ENCODE data around the gene CHST11. TPM values are rescaled to one million over a fixed set of nuclear protein-coding genes. Genes with fewer than 3 reads are reported as not detected.
"Not testable (repeated sequence)": the region's sequence is repeated elsewhere in the genome, so short reads cannot be mapped to it uniquely, and the experiment has no call there.

Gene CHST11
- total RNA-seq, 1 donor from 2014 or later, result 1.2 TPM

GRCh38 chr12:104727726-104728465 is 271.1 kb downstream of the CHST11 start:
- no peak for DNase-seq (ENCODE audit: low spot score)
- no peak for ATAC-seq

- DNase-seq (ENCODE audit: low spot score), result no peak
- peak; percentile 48 for ATAC-seq
Observed at GRCh38 chr12:104729091-104729490, 272.3 kb downstream of the CHST11 start.

DNA sequence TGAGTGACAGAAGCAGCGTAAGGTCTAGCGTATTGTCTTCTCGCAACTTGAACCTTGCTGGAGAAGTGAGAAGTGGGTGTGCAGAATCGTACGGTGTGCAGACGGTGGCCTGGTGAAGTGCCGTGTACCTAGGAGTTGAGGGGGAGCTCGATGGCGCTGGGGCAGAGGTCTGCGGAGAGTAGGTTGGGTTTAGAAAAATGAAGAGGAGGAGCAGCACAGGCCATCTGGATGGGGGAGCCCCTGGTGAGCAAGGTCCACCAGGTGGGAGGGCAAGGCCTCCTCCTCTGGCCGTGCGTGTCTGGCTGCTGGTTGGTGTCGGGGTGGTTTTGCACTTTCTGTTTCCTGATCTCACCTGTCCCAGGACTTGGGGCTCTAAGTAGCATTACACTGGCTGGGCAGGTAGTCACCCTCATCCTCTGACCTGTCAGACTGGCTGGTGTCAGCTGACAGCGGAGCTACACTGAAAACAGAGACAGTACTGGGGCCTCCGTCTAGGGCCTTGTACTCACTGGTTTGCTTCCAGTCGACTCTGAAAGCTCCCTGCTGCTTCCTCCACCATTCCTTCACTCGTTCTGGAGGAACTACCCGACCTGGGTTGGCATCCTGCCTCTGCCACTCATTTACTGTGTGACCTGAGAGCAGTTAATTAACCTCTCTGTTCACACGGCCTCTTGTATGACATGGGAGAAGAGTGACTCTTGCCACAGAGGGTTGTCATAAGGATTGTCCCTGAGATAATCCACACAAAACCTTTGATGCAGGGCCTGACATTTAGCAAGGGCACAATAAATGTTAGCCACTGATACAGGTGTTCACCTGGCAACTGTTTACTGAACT is 273.1 kb downstream of the CHST11 start:
- ATAC-seq (no peak), DNase-seq (ENCODE audit: low spot score) (no peak)

GRCh38 chr12:104730763-104731162 is 274.0 kb downstream of the CHST11 start:
- no peak for ATAC-seq
- DNase-seq (ENCODE audit: low spot score), result no peak

DNA sequence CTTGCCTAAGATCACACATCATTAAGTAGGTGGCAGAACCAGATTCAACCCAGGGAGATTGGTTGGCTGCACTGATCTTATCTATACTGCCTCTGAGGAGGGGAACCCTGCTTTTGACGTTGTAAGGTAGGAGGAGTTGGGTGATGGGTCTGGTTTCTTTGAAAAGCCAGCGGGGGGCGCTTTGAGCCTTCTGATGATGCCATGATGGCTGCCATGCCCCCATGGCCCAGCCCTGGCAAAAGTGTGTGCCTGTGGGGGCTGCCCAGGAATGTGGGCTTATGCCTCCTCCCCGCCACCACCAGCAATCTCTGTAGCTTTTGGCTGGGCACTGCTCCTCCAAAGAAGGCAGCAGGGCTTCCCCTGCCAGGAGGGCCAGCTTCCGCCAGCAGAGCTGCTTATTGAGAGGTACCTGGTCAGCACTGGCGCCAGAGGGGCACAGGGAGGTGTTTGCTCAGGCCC is 277.0 kb downstream of the CHST11 start:
- ATAC-seq, result peak; percentile 52
- DNase-seq (ENCODE audit: low spot score), result no peak

DNA sequence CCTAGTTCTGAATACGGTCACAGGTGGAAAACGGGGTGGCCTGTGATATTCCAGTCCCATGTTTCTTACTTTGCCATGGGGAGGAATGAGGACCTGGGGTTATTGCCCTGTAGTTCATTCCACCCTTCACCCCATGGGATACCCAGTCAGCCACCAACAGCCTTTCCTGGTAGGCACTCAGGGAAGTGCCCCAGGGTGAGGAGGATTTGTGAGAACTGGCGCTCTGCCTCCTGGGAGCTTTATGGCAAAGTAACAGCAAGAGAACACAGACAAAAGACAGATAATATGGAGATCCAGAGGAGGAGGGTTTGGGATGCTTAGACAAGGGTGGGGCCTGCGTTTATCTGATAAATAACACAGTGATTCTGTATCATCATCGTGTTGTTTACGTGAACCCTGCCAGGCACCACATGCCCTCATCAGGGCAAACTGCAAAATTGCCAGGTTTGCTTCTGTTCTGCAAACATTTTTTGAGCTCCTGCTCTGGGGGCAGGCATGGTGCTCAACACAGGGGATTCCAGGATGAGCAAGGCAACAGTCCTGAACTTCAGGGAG is 277.9 kb downstream of the CHST11 start:
- DNase-seq (ENCODE audit: low spot score), result no peak
- no peak for ATAC-seq

GRCh38 chr12:104735801-104736200 is 279.1 kb downstream of the CHST11 start:
- DNase-seq (ENCODE audit: low spot score) (no peak), ATAC-seq (no peak)

GRCh38 chr12:104736307-104736706 is 279.6 kb downstream of the CHST11 start:
- no peak for DNase-seq (ENCODE audit: low spot score)
- no peak for ATAC-seq

DNA sequence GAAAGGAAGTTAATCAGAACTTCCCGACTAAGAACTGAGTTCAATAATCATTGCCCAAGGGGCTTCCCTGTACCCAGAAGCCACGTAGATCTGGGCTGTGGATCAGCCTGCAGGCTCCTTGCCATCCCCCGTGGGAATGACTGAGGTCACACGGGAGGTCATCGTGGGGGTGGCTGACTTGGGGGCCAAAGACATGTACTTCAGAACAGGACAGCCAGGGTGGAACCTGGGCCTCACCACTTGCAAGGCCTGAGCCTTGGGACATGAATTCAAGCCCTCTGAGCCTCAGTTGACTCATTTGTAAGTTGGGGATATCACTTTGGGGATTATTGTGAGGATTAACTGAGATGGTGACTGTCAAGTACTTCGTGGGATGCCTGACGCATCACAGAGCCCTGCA is 280.4 kb downstream of the CHST11 start:
- ATAC-seq (no peak), DNase-seq (ENCODE audit: low spot score) (no peak)

- ATAC-seq (no peak), DNase-seq (ENCODE audit: low spot score) (no peak)
Observed at GRCh38 chr12:104737791-104738301, 281.1 kb downstream of the CHST11 start.

DNA sequence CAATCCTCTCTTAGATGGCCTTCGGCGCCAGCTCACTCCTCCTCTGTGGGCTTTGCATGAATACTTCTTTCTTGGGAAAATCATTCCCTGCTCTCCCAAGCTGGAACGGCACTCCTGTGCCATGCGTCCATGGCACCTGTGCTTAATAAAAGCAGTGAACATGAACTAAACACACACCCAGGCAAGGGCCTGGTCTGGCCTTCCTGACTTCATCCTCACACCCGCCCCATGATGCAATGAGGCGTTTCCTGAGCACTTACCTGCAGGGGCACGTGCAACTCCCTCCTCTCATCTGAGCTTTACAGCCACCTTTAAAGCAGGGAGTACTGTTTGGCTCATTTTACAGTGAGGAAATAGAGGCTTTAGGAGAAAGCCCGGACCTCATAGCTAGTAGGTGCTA is 281.6 kb downstream of the CHST11 start:
- ATAC-seq, result no peak
- DNase-seq (ENCODE audit: low spot score), result no peak

DNA sequence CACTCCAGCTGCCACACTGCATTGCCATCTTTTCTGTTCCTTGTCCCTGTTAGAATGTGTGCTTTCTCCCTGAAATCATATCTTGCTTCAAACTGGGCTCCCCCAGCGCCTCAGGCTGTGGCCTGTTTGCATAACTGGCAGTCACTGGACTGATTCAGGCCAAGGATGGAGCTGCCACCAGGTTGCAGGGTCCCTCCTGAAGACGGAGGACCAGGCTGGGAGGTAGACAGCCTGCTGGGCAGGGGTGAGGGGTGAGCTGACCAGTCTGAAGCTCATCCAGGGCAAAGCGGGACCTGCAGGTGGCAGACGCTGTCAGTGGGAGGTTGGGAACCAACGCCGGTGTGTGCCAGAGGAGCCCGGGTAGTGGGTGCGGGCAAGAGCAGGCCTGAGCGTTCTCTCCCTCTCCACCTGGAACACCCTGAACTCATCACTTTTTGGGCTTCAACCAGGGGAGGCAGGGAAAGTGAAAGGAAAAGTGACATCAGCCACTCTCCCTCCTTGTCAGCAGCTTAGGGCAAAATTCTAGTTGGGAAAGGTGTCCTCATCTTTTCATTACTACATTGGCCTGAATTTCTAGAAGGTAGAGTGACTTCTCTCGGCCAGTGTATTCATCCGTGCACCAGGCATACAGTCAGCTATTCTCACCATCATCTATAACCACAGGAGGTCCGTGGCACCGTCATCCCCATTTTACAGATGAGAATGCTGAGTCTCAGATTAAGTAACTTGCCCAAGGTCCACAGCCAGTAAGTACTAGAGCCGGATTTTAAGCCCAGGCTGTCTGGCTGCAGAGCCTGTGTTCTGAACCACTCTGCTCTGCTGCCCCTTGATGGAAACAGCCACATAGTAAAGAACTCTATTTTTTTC is 282.3 kb downstream of the CHST11 start:
- no peak for ATAC-seq

DNA sequence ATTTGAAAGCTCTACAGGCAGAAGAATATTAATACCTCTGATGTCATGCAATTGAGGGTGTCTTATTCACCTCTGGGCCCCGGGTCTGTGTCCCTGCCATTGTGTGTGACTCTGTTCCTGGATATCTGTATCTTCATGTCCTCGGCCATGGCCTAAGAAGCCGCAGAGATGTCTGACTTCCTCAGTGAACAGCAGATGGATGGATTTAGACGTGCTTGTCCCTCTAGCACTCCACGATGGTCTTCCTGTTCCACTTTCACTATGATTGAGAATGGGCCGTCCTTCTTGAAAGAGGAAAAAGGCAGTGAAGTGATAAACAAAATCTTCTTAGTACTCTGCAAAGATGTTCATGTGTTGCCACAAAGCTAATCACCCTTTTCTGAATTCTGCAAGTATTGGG is 283.9 kb downstream of the CHST11 start:
- ATAC-seq (peak; percentile 59), DNase-seq (ENCODE audit: low spot score) (no peak)

More for the DNA sequence above, 282.3 kb downstream of the CHST11 start:
- no peak for DNase-seq (ENCODE audit: low spot score)

- no peak for ATAC-seq
Observed at GRCh38 chr12:104741077-104741476, 284.3 kb downstream of the CHST11 start.

DNA sequence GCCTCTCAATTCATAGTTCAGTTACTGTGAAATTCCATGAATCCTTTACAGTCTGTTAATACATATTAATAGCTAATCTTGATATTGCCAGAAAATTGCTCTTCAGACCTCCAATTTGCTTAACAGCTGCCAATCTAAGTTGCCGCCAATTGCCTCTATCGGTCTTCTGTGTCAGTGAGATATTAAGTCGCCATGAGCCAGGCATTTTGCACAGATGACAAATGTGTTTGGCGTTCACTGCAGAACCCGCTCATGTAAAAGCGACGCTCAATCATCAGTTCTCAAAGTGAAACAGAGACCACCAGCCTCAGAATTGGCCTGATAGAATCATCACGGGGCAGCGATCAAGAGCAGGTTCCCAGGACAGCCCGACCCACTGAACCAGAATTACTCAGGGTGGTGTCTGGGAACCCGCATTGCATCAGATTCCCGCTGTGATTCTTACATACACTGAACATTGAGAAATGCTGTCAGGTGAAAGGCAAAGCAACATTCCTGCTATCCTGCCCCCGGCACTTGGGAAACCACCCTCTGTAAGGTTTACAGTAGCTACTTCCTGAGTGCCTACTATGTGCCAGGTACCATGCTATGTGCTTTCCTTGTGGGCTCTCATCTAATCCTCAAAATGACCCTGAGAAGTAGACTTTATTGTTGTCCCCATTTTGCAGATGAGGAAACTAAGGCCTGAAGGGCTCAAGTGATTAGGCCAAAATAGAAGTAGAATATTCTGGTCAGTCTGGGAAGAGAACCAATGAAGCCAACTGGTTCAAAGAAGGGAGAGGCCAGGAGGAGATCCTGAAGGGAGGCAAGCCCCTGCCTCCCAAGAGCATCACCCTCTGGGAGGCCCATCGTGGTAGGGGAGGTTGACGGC is 285.0 kb downstream of the CHST11 start:
- ATAC-seq (no peak), DNase-seq (ENCODE audit: low spot score) (no peak)

More at GRCh38 chr12:104741077-104741476, 284.3 kb downstream of the CHST11 start:
- no peak for DNase-seq (ENCODE audit: low spot score)

GRCh38 chr12:104742551-104743201 is 285.9 kb downstream of the CHST11 start:
- no peak for DNase-seq (ENCODE audit: low spot score)
- no peak for ATAC-seq

GRCh38 chr12:104743202-104743580 is 286.4 kb downstream of the CHST11 start:
- ATAC-seq (no peak), DNase-seq (ENCODE audit: low spot score) (no peak)

- not testable (repeated sequence) for ATAC-seq; DNase-seq (ENCODE audit: low spot score)
Observed at GRCh38 chr12:104743753-104744548, 287.2 kb downstream of the CHST11 start.

Measured in left lobe of liver (tissue), 2 donors.